Loucy (cell line): Measurements from ENCODE around the gene MDM4.

Source experiments
- H2AFZ ChIP-seq: fragments of 200-600 bp; sonication (generic); 2 replicates; pipeline ENCODE4 v1.6.0; 2016; ENCODE audit warnings: antibody characterized with exemption, mild to moderate bottlenecking, low read length, moderate library complexity
- H3F3A ChIP-seq: fragments of 200-600 bp; 2 replicates; pipeline ENCODE4 v1.6.0; 2016; ENCODE audit warnings: antibody characterized with exemption, low read depth, mild to moderate bottlenecking
- H3K27me3 ChIP-seq: fragments of 200-600 bp; sonication (generic); 2 replicates; pipeline ENCODE4 v1.6.1; 2014; ENCODE audit warnings: low read length, mild to moderate bottlenecking; ENCODE audit not compliant: insufficient read depth, poor library complexity, severe bottlenecking
- H3K36me3 ChIP-seq: fragments of 200-600 bp; sonication (generic); 2 replicates; pipeline ENCODE4 v1.6.1; 2016; ENCODE audit warnings: low read length; ENCODE audit not compliant: insufficient read depth
- H3K4me1 ChIP-seq: fragments of 200-600 bp; sonication (generic); 2 replicates; pipeline ENCODE4 v1.5.1; 2014; ENCODE audit warnings: low read length, mild to moderate bottlenecking; ENCODE audit not compliant: insufficient read depth, poor library complexity, severe bottlenecking
- H3K4me2 ChIP-seq: fragments of 200-600 bp; sonication (generic); 2 replicates; pipeline ENCODE4 v1.6.0; 2014; ENCODE audit warnings: antibody characterized with exemption, low read length, low read depth, mild to moderate bottlenecking; ENCODE audit not compliant: poor library complexity, severe bottlenecking
- H3K4me3 ChIP-seq: fragments of 200-600 bp; sonication (generic); 2 replicates; pipeline ENCODE4 v1.5.1; 2014; ENCODE audit warnings: low read length, mild to moderate bottlenecking, mixed read lengths; ENCODE audit not compliant: poor library complexity, severe bottlenecking
- H3K79me2 ChIP-seq: fragments of 200-600 bp; sonication (generic); 2 replicates; pipeline ENCODE4 v1.6.1; 2014; ENCODE audit warnings: low read length; ENCODE audit not compliant: insufficient read depth
- H3K9ac ChIP-seq: fragments of 200-600 bp; sonication (generic); 2 replicates; pipeline ENCODE4 v1.6.0; 2014; ENCODE audit warnings: mild to moderate bottlenecking, low read depth, low read length, moderate library complexity; ENCODE audit not compliant: poor library complexity, severe bottlenecking
- H3K9me2 ChIP-seq: fragments of 200-600 bp; sonication (generic); replicated peaks from 2 replicates; pipeline ENCODE4 v1.6.1; 2016; ENCODE audit warnings: low read depth, low read length, mixed read lengths
- H3K9me3 ChIP-seq: fragments of 200-600 bp; sonication (generic); 2 replicates; pipeline ENCODE4 v1.6.1; 2014; ENCODE audit warnings: mild to moderate bottlenecking, antibody characterized with exemption, low read length, low read depth; ENCODE audit not compliant: insufficient read depth
- H4K20me1 ChIP-seq: fragments of 200-600 bp; sonication (generic); 2 replicates; pipeline ENCODE4 v1.6.0; 2014; ENCODE audit warnings: antibody characterized with exemption, low read length, mild to moderate bottlenecking; ENCODE audit not compliant: insufficient read depth, poor library complexity, severe bottlenecking
- CTCF ChIP-seq: fragments of 200-600 bp; sonication (generic); conservative IDR thresholded peaks from 2 replicates; pipeline ENCODE4 v1.5.1; 2014; ENCODE audit warnings: mild to moderate bottlenecking, antibody characterized with exemption, low read length
- EZH2phosphoT487 ChIP-seq: fragments of 200-600 bp; IDR thresholded peaks from 2 replicates; pipeline ENCODE4 v1.6.1; 2018; ENCODE audit warnings: antibody characterized with exemption, mild to moderate bottlenecking, moderate library complexity, borderline replicate concordance

The MDM4 gene

GRCh38 chr1:204591473-204592090, 75.4 kb downstream of the MDM4 start:
- no peaks in the 10 kb centered on the region for H3K36me3 ChIP-seq
- no peak overlapping the region for H3K4me3 ChIP-seq
- no peak overlapping the region for H3K4me2 ChIP-seq
- H4K20me1 ChIP-seq, result no peaks in the 10 kb centered on the region
- H3K9me2 ChIP-seq, result no peaks in the 10 kb centered on the region
- H2AFZ ChIP-seq, result no peak overlapping the region
- no peak for TF ChIP-seq EZH2phosphoT487
- no peak for TF ChIP-seq CTCF
- no peaks in the 10 kb centered on the region for H3K4me1 ChIP-seq
- H3F3A ChIP-seq, result no peaks in the 10 kb centered on the region
- H3K9ac ChIP-seq, result no peak overlapping the region
- H3K9me3 ChIP-seq, result no peaks in the 10 kb centered on the region
- H3K79me2 ChIP-seq, result no peaks in the 10 kb centered on the region
- no peaks in the 10 kb centered on the region for H3K27me3 ChIP-seq

DNA sequence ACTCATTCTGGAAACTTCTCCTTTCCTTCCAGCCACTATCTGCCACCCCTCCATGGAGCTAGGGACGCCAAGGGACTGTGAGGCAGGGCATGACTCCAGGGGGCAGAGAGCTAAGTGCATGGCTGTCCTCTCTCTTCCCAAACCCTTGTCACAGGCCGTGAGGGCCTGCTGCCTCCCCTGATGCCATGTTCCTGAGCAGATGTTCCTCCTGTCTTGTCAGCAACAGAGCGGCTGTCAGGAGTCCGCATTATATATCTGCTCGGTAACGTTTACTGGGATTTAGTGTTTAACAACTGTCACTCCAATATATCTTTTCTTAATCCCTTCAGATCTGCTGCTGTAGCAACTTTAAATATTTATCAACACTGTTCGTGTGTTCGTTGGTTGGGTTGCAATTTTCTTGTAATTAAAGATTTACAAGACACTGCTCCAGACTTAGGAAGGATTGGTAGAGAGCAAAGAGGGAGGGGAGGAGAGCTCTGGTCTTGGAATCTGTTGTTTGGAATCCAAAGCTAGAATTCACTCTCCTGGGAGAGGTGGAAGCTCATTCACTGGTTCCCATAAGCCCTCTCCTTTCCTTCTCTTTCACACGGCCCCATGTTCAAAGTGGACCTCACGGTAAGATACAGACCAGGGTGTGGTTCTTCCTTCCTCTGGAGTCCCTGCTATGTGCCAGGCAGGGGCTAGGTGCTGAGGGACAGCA, 76.2 kb downstream of the MDM4 start:
- Histone ChIP-seq H3K79me2 (no peaks in the 10 kb centered on the region), H3K9me3 (no peaks in the 10 kb centered on the region), H3F3A (no peaks in the 10 kb centered on the region), H3K9ac (no peak overlapping the region), H2AFZ (no peak overlapping the region), H3K36me3 (no peaks in the 10 kb centered on the region), H3K9me2 (no peaks in the 10 kb centered on the region), H3K4me1 (no peaks in the 10 kb centered on the region), H3K4me2 (no peak overlapping the region), H3K4me3 (no peak overlapping the region), H4K20me1 (no peaks in the 10 kb centered on the region), H3K27me3 (no peaks in the 10 kb centered on the region)
- no peak for TF ChIP-seq CTCF
- TF ChIP-seq EZH2phosphoT487, result no peak

DNA sequence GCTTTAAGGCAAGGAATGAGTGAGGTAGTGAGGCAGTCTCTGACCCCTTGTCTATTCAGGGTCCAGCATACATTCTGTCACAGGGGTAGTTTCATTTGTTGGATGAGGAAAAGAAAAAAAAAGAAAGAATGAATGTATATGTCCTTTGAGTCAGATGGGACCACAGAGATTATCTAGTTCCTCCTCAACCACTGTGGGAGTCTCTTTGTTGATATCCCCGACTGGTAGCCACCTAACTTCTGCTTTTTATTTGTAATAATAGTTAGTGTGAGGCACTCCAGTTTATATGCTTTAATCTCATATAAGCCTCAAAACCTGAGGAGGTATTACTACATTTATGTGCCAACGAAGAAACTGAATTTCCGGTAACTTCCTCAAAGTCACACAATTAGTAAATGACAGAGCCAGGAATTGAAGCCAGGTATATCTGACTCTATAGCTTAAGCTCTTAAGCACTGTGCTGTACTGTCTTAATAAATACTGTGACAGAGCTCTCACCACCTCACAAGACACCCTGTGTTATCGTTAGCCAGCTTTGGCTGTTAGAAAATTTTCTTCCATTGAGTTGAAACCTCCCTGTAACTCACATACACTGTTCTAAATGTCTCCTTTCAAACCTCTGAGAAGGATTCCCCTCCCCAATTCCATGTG, 82.2 kb downstream of the MDM4 start:
- no peaks in the 10 kb centered on the region for H3K9me3 ChIP-seq
- H3K27me3 ChIP-seq, result no peaks in the 10 kb centered on the region
- H4K20me1 ChIP-seq, result no peaks in the 10 kb centered on the region
- H3K9me2 ChIP-seq, result no peaks in the 10 kb centered on the region
- no peak overlapping the region for H3K9ac ChIP-seq
- no peak overlapping the region for H3K4me3 ChIP-seq
- H2AFZ ChIP-seq, result no peak overlapping the region
- no peak for TF ChIP-seq CTCF
- no peak for TF ChIP-seq EZH2phosphoT487
- H3K79me2 ChIP-seq, result no peaks in the 10 kb centered on the region
- H3K4me2 ChIP-seq, result no peak overlapping the region
- no peaks in the 10 kb centered on the region for H3K4me1 ChIP-seq
- no peaks in the 10 kb centered on the region for H3F3A ChIP-seq
- no peaks in the 10 kb centered on the region for H3K36me3 ChIP-seq
